WI38 (cell line): ENCODE data around the gene PPIL4.

Source experiments
- H3K4me3 ChIP-seq: 2 replicates; pipeline ENCODE4 v1.5.1; 2011; ENCODE audit warnings: low read depth, mild to moderate bottlenecking, control low read depth, low read length
- TF ChIP-seq, protein P1 (sequence below): IDR thresholded peaks from 2 replicates; pipeline ENCODE4 v1.5.1; 2012; ENCODE audit warnings: low read depth, mild to moderate bottlenecking, control low read depth, low read length

PPIL4 gene

DNA sequence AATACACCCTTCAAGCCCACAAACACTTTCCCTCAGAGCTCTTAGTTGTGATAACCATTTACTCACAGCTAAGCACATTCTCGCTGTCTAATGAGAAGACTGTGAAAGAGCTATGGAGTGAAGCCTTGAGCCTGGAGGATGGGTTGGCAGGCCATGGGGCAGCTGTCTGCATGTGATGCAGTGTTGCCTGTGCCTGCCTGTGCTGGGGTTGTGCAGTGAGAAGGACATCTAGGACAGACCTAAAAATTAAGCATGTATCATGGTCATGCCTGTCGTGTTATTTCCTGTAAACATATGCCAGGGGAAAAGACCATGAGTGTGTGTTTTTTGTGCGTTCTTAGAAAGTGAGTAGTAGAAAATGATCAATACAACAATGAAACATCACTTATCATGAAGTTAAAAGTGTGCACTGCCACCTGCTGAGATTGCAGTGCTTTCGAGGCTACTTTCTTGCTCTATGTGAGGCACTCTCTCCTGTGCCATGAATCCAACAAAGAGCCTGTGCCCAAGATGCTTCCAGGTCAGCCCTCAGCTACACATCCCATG, 53.0 kb downstream of the PPIL4 start:
- TF ChIP-seq, protein P1, sequence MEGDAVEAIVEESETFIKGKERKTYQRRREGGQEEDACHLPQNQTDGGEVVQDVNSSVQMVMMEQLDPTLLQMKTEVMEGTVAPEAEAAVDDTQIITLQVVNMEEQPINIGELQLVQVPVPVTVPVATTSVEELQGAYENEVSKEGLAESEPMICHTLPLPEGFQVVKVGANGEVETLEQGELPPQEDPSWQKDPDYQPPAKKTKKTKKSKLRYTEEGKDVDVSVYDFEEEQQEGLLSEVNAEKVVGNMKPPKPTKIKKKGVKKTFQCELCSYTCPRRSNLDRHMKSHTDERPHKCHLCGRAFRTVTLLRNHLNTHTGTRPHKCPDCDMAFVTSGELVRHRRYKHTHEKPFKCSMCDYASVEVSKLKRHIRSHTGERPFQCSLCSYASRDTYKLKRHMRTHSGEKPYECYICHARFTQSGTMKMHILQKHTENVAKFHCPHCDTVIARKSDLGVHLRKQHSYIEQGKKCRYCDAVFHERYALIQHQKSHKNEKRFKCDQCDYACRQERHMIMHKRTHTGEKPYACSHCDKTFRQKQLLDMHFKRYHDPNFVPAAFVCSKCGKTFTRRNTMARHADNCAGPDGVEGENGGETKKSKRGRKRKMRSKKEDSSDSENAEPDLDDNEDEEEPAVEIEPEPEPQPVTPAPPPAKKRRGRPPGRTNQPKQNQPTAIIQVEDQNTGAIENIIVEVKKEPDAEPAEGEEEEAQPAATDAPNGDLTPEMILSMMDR, result no peak
- no peak overlapping the region for H3K4me3 ChIP-seq

DNA sequence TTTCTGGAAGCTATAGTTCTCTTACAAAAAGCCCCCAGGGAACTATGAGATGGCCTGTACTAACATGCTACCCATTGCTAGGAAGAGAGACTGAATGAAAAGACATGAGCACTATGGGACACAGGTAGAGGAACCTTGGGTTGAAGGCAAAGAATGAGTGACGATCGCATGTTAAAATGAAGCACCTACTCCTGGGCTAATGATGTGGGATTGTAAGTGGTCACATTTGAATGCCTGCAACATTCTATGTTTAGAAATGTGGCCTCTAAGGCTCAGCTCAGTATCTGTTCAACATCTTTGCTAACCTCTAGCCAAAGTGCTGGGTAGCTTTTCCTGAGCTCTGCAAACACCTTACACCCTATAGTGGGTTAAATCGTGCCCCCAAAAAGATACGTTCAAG, 55.9 kb downstream of the PPIL4 start:
- no peak overlapping the region for H3K4me3 ChIP-seq
- TF ChIP-seq, protein P1, result no peak

DNA sequence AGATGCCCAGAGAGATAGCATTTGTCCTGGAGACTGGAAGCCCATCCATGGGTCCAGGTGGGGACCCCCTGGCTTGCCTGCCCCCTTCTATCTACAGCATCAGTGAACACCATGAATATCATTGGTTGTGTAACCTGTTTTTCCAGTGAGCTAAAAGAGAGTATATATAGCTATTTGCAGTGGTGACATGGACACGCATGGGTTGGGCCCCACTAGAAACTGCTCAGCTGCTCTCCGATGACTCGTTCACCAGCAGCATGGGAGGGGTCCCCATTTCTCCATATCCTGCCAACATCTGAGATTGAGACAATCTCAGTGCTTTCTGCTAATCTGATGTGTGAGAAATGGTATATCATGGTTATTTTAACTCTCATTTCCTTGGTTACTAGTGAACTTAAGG, 57.0 kb downstream of the PPIL4 start:
- TF ChIP-seq, protein P1, result no peak
- H3K4me3 ChIP-seq, result no peak overlapping the region

DNA sequence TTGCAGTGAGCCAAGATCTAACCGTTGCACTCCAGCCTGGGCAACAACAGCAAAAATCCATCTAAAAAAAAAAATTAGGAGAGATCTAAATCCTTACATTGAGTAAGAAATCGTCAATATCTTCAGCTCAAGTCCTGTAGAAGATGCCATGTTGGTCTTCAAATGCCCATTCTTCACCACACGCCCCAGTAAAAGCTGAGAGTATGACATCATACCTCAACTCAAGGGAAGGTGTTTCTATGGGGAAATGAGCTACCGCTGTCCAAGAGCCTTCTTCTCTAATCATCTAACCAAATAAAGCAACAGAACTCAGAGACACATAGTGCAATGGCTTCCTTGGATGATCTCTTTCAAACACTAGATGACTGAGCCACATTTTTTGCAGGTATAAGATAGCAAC, 58.5 kb downstream of the PPIL4 start:
- TF ChIP-seq, protein P1, result no peak
- H3K4me3 ChIP-seq, result no peak overlapping the region

DNA sequence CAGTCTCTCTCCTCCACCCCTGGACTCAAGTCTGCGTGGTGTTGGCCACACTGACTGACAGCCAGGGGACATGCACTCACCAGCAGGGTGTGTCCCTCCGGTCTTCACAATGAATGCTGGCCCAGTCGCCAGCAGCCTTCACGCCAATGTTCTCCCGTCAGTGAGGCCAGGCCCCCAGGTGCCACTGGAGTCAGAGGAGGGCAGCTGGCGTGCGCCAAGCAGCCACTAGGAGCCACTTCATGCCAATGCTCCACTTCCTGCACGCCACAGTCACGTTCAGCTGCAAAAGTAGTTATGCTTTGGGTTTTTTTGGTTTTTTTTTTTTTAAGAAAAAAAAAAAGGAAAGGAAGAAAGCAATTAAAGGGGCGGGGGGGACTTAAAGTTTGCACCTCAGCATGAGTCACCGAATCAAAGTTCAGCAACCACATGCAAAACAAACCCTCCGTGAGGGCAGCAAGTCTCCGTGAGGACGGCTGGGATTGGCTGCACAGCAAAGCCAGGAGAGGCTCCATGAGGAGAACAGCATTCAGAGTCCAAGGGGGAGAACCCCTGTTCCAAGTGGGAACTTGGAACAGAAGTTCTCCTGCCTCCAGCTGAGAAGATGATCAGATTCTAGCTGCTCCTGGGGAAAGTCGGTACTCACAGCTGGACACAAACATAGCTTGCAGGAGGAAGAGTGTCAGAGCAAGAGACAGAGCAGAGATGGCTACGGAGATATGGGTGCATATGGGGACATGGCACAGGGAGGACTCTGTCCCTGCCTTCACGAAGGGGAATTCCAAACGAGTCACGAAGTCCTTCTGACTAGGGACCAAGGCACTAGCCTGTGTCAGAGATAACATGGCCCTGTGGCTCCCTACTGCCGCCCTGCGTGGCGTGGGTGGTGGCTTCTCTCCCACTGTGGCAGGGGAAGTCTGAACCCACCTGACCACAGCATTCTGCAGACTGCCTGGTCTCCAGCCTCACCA, 60.8 kb downstream of the PPIL4 start, which contains the start of gene ZC3H12D:
Gene ZC3H12D (minus strand): TSS at position 282 of the 968 bp plus-strand sequence. CDS start 10,471 bp downstream, outside the sequence.
- TF ChIP-seq, protein P1, result no peak
- no peak within 1 kb of the TSS for H3K4me3 ChIP-seq

DNA sequence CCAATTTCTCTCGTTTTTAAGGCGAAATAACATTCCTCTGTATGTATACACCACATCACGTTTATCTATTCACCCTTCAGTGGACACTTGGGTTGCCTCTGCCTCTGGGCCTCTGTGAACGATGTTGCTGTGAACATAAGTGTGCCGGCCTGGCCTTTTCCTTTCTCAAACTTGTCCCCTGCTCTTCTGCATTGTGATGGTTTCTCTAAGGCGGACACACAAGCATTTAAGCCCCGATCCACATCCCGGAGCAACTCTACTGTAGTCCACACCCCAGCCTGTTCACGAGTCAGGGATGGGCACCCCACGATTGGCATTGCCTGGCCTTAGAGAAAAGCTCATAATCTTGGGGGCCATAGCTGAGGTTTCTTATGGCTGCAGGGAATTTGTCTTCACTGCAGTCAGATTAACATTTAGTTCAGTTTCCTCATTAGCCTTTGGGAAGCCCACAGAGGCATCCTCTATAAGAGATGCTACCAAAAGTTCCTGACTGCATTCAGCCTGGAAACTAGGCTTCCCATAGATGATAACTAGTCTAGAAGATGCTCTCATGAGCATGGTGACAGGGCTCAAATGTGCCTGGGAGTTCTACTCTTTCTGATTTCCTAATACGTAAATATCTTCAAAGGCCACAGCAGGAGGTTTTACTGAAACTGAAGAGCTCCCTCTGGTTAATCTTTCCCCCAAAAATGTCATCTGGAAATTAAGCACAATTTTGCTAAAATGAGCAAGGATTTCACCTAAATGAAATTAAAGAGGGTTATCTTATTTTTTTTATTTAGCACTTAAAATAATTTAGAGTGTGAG, 61.8 kb downstream of the PPIL4 start:
- no peak overlapping the region for H3K4me3 ChIP-seq
- TF ChIP-seq, protein P1, result no peak
